Measurements from ENCODE around the gene GRM7.

GRM7 gene

DNA sequence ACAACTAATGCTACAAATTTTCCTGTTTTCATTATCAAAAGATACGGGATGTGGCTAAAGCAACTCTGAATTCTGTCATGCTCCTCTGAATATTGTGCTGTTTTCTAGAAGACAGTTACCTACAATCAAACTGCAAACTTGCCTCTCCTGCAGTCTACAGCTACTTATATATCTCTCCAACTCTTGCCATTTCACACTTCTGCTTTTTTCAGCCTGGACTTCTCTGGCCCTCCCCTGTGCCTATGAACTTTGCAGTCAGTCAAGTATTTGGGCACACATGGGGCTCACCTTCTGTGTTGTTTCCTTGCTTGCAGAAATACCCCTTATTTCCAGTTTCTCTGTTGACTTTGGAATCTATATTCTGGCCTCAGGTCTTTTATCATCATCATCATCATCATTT, 575.6 kb downstream of the GRM7 start:
- H3K27ac Mint-ChIP-seq = no peak overlapping the region
- no peaks in the 10 kb centered on the region for H3K4me1 Mint-ChIP-seq (ENCODE audit: low read depth)
- no peaks in the 10 kb centered on the region for H3K27me3 Mint-ChIP-seq
- H3K36me3 Mint-ChIP-seq (ENCODE audit: low read depth) = no peaks in the 10 kb centered on the region
- peaks cover 9% of the 10 kb centered on the region for H3K9me3 Mint-ChIP-seq
- H3K4me3 Mint-ChIP-seq = no peak overlapping the region

DNA sequence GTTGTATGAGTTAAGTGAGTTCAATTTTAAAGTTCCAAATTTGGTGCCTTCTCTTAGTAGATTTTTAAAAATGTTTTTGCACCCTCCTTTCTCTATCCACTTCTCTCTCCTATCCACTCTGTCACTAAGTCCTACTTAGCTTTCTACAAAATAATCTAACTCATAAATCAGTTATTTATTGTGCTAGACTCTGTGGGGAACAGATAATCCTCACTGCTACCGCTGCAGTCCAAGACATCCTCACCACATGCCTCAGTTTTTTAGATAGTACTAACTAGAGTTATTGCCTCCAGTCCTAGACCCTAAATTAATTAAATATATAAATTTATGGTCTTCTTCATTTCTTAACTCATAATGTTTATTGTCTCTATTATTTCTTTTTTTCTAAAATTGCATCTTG, 576.3 kb downstream of the GRM7 start:
- Mint-ChIP-seq H3K27ac (no peak overlapping the region), H3K4me1 (ENCODE audit: low read depth) (no peaks in the 10 kb centered on the region), H3K9me3 (peaks cover 9% of the 10 kb centered on the region), H3K36me3 (ENCODE audit: low read depth) (no peaks in the 10 kb centered on the region), H3K27me3 (no peaks in the 10 kb centered on the region), H3K4me3 (no peak overlapping the region)

DNA sequence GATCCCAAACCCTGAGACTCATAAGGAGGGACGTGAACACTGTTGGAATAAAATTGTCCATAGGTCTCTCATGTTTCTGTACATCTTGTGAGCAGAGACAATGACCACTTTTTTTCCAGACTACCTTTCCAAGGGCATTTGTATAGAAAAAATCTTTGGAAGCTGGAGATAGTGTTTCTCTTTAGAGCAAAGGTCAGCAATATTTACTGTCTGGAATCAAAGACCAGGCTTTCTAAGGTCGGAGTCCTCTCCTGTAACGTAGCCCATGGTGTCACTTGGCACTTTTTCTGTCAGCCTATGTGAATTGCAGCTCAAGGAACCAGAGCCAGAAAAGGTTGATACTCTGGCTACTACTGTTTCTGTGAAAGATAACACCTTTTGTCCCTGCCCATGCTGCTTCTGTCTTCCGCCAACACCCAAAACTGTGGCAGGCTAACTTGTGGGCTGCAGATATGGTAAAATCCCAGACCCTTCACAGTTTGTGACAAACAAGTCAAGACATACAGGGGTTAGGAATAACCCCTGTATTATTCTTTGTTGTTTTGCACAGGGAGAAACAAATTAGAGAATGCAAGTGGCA, 578.3 kb downstream of the GRM7 start:
- Mint-ChIP-seq H3K36me3 (ENCODE audit: low read depth) (no peaks in the 10 kb centered on the region), H3K4me1 (ENCODE audit: low read depth) (no peaks in the 10 kb centered on the region), H3K4me3 (no peak overlapping the region), H3K9me3 (no peaks in the 10 kb centered on the region), H3K27me3 (no peaks in the 10 kb centered on the region), H3K27ac (no peak overlapping the region)

DNA sequence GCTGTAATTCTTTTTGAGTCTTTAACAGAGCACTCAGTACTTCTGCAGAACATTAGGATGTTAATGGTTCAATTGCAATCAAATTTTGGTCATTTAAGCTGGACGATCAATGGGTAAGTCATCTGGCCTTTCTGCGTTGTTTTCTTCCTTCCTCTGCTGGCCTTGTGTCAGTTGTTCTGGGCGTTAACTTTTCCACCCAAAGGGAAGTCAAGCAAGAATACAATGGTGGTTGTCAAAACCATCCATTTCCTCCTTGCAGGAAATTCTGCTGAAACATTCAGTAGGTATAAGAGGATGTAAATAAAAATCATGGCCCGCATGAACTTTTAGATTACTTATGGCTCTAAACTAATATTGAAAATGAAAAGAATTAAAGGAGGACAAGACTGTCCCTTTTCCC, 584.0 kb downstream of the GRM7 start:
- Mint-ChIP-seq H3K27ac (no peak overlapping the region), H3K4me1 (ENCODE audit: low read depth) (no peaks in the 10 kb centered on the region), H3K36me3 (ENCODE audit: low read depth) (no peaks in the 10 kb centered on the region), H3K4me3 (no peak overlapping the region), H3K9me3 (peaks cover 12% of the 10 kb centered on the region), H3K27me3 (no peaks in the 10 kb centered on the region)

DNA sequence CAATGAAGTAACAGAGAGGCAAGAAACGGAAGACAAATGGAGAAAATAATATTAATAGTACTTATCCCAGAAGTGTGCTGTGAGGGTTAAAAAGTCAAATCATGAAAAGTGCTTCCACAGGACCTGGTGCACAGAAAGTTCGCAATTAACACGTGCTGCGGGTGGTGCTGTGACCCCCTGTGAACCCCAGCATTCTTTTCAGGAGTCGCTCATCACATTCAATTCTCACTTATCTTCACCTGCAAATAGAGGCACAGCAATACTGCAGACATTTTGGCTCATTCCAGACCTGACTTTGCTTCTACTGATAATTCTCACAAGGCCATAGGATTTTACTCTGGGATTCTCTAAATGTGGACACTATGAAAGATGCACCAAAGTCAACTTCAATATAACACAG, 584.4 kb downstream of the GRM7 start:
- Mint-ChIP-seq H3K36me3 (ENCODE audit: low read depth) (no peaks in the 10 kb centered on the region), H3K9me3 (peaks cover 12% of the 10 kb centered on the region), H3K27ac (no peak overlapping the region), H3K27me3 (no peaks in the 10 kb centered on the region), H3K4me3 (no peak overlapping the region), H3K4me1 (ENCODE audit: low read depth) (no peaks in the 10 kb centered on the region)

DNA sequence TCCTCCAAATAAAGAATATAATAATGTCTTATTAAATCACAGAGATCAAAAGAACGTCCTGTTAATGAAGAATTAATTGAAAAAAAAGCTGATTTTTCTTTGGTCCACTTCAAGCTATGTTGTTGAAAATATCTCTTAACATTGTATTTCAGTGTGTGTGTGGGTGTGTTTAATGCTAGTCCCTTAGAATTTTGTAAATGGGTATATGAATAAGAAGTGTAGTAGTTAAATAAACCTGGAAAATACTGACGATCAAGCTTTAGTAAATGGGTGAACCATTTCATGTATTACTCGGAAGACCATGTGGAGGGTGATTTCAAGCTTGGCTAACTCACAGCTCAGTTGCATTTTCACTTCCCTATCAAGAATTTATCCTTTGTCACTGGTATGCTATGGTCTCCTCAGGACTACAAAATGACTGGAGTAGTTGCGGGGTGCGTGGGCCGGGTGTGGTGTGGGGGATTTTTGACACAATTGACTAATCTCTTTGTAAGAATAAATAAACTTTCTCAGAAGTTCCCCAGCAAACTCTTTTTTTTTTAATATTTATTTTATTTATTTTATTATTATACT, 586.4 kb downstream of the GRM7 start:
- Mint-ChIP-seq H3K36me3 (ENCODE audit: low read depth) (no peaks in the 10 kb centered on the region), H3K27me3 (no peaks in the 10 kb centered on the region), H3K27ac (no peak overlapping the region), H3K4me3 (no peak overlapping the region), H3K4me1 (ENCODE audit: low read depth) (no peaks in the 10 kb centered on the region), H3K9me3 (peaks cover 20% of the 10 kb centered on the region)

DNA sequence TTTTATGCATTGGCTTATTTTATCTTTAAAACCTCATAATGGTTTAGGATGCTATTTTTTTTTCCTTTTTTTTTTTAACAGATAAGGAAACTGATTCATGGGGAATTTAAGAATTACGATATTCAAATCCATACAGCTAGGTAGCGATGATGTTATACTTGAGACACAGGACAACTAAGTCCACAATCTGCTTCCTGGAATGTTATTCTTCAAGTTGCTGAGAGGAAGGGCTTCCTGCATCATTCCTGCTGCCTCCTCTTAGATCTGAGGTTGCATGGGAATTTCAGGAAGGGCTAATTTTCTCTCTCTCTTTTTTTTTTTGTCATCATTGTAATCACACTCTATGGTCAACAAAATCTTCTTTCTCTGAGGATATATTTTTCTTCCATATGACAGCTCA, 595.5 kb downstream of the GRM7 start:
- Mint-ChIP-seq H3K9me3 (peaks cover 10% of the 10 kb centered on the region), H3K4me3 (no peak overlapping the region), H3K4me1 (ENCODE audit: low read depth) (no peaks in the 10 kb centered on the region), H3K36me3 (ENCODE audit: low read depth) (no peaks in the 10 kb centered on the region), H3K27me3 (no peaks in the 10 kb centered on the region), H3K27ac (no peak overlapping the region)

DNA sequence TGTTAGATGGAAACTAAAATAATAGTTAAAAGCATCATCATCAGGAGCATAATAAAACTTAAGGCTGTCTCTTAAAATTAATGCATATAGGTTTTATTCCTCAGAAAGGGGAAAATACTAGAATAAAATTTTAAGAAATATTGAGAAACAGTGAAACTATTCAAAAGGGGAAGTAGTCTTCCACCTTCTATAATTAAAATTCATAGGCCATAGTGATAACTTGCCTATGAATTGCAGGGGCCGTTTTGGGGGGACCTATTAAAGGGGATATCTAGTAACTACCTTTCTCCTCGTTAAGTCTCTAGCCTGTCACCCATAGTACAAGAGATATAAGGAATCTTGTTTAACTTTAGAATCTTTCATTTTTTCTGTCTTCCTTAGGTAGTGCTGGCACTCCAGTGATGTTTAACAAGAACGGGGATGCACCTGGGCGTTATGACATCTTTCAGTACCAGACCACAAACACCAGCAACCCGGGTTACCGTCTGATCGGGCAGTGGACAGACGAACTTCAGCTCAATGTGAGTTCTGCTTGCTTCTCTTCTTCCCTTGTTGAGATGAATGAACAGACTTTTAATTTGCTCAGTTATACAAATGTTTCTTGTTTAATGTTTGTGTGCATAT, 600.4 kb downstream of the GRM7 start:
- Mint-ChIP-seq H3K36me3 (ENCODE audit: low read depth) (no peaks in the 10 kb centered on the region), H3K9me3 (peaks cover 23% of the 10 kb centered on the region), H3K4me1 (ENCODE audit: low read depth) (no peaks in the 10 kb centered on the region), H3K27ac (no peak overlapping the region), H3K4me3 (no peak overlapping the region), H3K27me3 (peaks cover 4% of the 10 kb centered on the region)

DNA sequence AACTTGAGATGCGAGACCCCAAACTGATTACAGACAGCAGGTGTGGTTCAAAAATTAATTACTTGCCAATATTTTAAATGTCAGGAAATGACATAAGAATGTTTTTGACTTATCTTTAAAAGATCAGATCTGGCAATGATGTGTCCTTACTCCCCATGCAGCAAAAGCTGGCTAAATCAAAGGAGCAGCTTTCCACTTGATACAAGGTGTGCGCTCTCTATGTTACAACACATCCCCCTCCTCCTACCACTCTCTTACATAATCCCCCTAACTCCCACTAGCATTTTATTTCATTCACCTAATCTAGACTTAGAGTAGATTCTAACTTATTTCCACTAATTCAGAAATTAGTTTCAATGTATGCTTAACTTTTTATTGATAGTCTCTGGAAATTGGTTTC, 609.0 kb downstream of the GRM7 start:
- Mint-ChIP-seq H3K27ac (no peak overlapping the region), H3K36me3 (ENCODE audit: low read depth) (no peaks in the 10 kb centered on the region), H3K4me3 (no peak overlapping the region), H3K9me3 (peaks cover 13% of the 10 kb centered on the region), H3K27me3 (peaks cover 4% of the 10 kb centered on the region), H3K4me1 (ENCODE audit: low read depth) (no peaks in the 10 kb centered on the region)

DNA sequence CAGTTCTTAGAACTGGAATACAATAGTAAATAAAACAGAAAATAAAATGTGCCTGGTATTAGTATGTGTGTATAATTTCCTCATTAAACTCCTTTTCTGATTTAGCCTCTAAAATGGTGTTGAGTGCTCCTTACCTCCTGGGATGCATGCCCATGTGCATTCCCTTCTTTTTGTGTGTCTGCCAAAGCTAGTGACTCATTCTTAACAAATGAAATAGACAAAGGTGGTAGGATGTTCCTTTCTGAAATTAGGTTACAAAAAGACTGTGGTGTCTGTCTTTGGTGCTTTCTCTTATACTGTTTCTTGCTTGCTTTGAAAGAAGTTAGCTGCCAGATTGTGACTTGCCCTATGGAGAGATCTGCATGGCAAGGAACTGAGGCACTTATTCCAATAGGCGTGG, 623.7 kb downstream of the GRM7 start:
- Mint-ChIP-seq H3K36me3 (ENCODE audit: low read depth) (no peaks in the 10 kb centered on the region), H3K27ac (no peak overlapping the region), H3K27me3 (no peaks in the 10 kb centered on the region), H3K9me3 (peaks cover 8% of the 10 kb centered on the region), H3K4me3 (no peak overlapping the region), H3K4me1 (ENCODE audit: low read depth) (no peaks in the 10 kb centered on the region)

DNA sequence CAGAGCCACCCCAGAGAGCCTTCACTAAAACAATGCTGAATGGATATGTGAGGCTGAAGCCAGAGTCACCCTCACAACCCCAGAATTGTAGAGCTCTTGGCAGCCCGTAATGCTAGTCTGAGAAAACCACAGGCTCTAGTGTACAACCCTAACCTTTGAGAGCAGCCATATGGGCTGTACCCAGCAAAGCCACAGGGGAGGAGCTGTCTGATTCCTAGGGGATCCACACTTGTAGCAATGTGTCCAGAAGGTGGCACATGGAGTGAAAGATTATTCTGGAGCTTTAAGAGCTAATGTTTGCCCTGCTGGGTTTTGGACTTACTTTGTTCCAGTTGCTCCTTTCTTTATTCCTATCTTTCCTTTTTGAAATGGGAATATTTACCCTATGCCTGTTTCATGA, 626.8 kb downstream of the GRM7 start:
- no peaks in the 10 kb centered on the region for H3K4me1 Mint-ChIP-seq (ENCODE audit: low read depth)
- no peak overlapping the region for H3K27ac Mint-ChIP-seq
- no peaks in the 10 kb centered on the region for H3K27me3 Mint-ChIP-seq
- no peaks in the 10 kb centered on the region for H3K36me3 Mint-ChIP-seq (ENCODE audit: low read depth)
- no peak overlapping the region for H3K4me3 Mint-ChIP-seq
- peaks cover 9% of the 10 kb centered on the region for H3K9me3 Mint-ChIP-seq

DNA sequence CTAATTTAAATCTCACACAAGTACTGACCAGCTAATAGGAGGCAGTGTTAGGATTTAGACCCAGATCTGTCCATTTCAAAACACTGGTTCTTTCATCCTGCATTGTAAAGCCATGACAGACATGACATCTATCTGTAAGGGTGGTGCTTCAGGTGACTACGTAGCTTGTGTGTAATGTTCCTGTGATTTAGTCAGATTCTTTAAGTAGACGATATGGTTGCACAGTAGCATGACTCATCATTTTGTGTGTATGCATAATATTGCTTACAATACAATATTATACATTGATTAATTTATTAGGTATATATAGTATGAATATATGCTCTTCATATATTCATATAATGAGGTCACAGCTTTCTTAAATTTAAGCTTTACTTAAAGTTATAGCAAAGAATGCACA, 628.5 kb downstream of the GRM7 start:
- H3K4me1 Mint-ChIP-seq (ENCODE audit: low read depth) = no peaks in the 10 kb centered on the region
- peaks cover 21% of the 10 kb centered on the region for H3K9me3 Mint-ChIP-seq
- H3K27ac Mint-ChIP-seq = no peak overlapping the region
- H3K36me3 Mint-ChIP-seq (ENCODE audit: low read depth) = no peaks in the 10 kb centered on the region
- no peak overlapping the region for H3K4me3 Mint-ChIP-seq
- no peaks in the 10 kb centered on the region for H3K27me3 Mint-ChIP-seq

DNA sequence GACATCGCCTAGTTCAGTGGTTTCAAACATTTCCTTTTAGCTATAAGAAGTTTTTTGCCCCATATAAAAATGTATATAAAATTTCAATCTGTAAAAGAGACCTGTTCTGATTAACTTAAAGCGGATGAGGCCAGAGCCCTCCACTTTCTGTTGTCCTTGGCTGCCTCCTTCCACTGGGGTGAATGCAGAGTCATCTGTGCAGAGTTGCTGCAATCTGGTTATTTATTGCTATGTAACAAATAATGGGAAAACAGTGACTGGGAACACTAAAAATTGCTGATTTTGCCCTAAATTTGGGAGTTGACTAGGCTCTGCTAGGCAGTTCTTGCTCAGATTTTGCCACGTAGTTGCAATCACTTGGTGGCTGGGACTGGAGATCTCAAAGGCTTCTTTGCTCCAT, 637.8 kb downstream of the GRM7 start:
- Mint-ChIP-seq H3K27ac (no peak overlapping the region), H3K36me3 (ENCODE audit: low read depth) (no peaks in the 10 kb centered on the region), H3K4me1 (ENCODE audit: low read depth) (no peaks in the 10 kb centered on the region), H3K9me3 (peaks cover 12% of the 10 kb centered on the region), H3K27me3 (no peaks in the 10 kb centered on the region), H3K4me3 (no peak overlapping the region)

DNA sequence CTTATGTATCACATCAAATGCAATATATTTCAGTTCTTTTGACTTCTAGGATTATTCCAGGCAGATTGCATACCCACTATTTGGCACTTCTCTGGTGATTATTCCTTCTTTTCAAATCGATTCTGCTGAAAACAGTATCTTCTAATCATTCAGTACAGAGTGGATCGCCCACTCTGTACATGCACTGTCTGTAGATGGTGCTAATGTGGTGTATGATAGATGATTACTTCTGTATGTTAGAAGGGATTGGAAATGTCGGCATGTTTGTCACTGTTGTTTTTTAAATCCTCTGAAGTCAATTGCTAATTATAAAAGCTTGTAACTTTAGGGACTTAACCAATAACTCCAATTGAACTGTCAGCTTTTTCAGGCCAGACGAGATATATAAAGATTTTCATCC, 642.5 kb downstream of the GRM7 start:
- no peaks in the 10 kb centered on the region for H3K36me3 Mint-ChIP-seq (ENCODE audit: low read depth)

DNA sequence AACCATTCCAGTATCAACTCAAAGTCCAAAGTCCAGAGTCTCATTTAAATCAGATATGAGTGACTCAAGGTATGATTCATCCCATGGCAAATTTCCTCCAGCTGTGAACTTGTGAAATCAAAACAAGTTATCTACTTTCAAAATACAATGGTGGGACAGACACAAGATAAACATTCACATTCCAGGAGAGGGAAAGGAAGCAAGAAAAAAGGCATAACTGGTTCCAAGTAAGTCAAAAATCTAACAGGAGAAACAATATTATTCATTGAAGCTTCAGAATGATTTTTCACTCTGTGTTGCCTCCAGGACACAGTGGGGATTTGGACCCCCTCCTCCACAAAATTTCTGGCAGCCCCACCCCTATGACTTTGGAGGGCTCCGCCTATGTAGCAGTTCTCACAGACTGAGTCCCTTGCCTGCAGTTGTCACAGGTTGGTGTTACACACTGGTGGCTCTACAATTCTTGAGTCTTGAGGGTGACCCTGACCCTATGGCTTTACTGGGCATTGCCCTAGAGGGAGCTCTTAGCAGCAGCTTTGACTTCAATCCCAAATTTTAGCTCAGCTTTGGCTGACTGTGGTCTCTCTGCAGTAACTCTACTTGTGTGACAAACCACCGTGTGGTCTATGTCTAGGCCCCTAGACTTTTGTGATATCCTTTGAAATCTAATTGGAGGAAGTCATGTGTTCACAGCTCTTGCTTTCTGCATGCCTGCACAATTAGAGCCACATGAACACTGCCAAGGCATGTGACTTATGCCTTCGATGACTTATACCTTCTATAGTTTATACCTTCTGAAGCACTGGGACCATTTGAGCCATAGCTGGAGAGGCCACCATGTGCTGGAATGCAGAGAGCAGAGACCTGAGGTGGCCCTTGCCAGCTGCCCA, 644.2 kb downstream of the GRM7 start:
- H3K27ac Mint-ChIP-seq = no peak overlapping the region
- H3K4me1 Mint-ChIP-seq (ENCODE audit: low read depth) = no peaks in the 10 kb centered on the region
- H3K27me3 Mint-ChIP-seq = no peaks in the 10 kb centered on the region
- H3K4me3 Mint-ChIP-seq = no peak overlapping the region
- no peaks in the 10 kb centered on the region for H3K36me3 Mint-ChIP-seq (ENCODE audit: low read depth)
- H3K9me3 Mint-ChIP-seq = no peaks in the 10 kb centered on the region

More for the DNA sequence above, 642.5 kb downstream of the GRM7 start:
- Mint-ChIP-seq H3K27ac (no peak overlapping the region), H3K4me1 (ENCODE audit: low read depth) (no peaks in the 10 kb centered on the region), H3K4me3 (no peak overlapping the region), H3K9me3 (no peaks in the 10 kb centered on the region), H3K27me3 (no peaks in the 10 kb centered on the region)
